ENCODE results near the gene RUNDC3A. TPM values are rescaled to one million over a fixed set of nuclear protein-coding genes. Genes with fewer than 3 reads are reported as not detected.
A peak's percentile ranks its signal among the peaks of the same experiment; 100 is the strongest.

Gene RUNDC3A
- total and polyA plus RNA-seq, 2 of the 13 experiments (the other 11 are each of a cell fraction or from before 2014, with no cell fraction given): 0.25 TPM; not detected in 1

DNA sequence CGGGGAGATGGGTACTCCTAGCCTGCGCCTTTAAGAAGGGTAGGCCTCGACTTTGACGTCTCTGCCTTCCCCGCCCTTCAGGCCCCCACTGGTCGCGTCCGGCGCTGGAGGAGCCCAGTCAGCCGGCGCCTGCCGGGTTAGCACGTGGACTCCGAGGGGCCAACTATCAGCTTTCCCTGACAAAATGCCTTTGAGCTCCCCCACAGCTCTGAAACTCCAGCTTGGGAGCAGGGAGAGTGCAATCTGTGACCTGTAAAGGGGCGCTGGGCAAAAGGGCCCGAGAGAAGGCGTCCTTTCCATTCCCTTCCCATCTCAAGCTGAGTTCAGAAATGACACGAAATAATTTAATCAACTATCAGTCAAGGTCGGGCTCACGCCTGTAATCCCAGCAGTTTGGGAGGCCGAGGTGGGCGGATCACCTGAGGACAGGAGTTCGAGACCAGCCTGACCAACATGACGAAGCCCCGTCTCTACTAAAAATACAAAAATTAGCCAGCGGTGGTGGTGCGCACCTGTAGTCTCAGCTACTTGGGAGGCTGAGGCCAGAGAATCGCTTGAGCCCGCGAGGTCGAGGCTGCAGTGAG lies 18.6 kb downstream of the RUNDC3A start (continued):
- TF ChIP-seq, protein P1, sequence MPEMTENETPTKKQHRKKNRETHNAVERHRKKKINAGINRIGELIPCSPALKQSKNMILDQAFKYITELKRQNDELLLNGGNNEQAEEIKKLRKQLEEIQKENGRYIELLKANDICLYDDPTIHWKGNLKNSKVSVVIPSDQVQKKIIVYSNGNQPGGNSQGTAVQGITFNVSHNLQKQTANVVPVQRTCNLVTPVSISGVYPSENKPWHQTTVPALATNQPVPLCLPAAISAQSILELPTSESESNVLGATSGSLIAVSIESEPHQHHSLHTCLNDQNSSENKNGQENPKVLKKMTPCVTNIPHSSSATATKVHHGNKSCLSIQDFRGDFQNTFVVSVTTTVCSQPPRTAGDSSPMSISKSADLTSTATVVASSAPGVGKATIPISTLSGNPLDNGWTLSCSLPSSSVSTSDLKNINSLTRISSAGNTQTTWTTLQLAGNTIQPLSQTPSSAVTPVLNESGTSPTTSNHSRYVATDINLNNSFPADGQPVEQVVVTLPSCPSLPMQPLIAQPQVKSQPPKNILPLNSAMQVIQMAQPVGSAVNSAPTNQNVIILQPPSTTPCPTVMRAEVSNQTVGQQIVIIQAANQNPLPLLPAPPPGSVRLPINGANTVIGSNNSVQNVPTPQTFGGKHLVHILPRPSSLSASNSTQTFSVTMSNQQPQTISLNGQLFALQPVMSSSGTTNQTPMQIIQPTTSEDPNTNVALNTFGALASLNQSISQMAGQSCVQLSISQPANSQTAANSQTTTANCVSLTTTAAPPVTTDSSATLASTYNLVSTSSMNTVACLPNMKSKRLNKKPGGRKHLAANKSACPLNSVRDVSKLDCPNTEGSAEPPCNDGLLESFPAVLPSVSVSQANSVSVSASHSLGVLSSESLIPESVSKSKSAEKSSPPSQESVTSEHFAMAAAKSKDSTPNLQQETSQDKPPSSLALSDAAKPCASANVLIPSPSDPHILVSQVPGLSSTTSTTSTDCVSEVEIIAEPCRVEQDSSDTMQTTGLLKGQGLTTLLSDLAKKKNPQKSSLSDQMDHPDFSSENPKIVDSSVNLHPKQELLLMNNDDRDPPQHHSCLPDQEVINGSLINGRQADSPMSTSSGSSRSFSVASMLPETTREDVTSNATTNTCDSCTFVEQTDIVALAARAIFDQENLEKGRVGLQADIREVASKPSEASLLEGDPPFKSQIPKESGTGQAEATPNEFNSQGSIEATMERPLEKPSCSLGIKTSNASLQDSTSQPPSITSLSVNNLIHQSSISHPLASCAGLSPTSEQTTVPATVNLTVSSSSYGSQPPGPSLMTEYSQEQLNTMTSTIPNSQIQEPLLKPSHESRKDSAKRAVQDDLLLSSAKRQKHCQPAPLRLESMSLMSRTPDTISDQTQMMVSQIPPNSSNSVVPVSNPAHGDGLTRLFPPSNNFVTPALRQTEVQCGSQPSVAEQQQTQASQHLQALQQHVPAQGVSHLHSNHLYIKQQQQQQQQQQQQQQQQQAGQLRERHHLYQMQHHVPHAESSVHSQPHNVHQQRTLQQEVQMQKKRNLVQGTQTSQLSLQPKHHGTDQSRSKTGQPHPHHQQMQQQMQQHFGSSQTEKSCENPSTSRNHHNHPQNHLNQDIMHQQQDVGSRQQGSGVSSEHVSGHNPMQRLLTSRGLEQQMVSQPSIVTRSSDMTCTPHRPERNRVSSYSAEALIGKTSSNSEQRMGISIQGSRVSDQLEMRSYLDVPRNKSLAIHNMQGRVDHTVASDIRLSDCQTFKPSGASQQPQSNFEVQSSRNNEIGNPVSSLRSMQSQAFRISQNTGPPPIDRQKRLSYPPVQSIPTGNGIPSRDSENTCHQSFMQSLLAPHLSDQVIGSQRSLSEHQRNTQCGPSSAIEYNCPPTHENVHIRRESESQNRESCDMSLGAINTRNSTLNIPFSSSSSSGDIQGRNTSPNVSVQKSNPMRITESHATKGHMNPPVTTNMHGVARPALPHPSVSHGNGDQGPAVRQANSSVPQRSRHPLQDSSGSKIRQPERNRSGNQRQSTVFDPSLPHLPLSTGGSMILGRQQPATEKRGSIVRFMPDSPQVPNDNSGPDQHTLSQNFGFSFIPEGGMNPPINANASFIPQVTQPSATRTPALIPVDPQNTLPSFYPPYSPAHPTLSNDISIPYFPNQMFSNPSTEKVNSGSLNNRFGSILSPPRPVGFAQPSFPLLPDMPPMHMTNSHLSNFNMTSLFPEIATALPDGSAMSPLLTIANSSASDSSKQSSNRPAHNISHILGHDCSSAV (CRISPR knock-in tag; IDR thresholded peaks at IDR 0.05; ENCODE audit: borderline replicate concordance): no peak
- 0 out of 2 replicates have a peak, but pooled peaks have one; percentile 58 for TF ChIP-seq ADNP (CRISPR knock-in tag; IDR thresholded peaks at IDR 0.05)
- TF ChIP-seq NPAS2 (CRISPR knock-in tag; IDR thresholded peaks at IDR 0.05; ENCODE audit: borderline replicate concordance): no peak
- TF ChIP-seq CREBL2 (CRISPR knock-in tag; IDR thresholded peaks at IDR 0.05; ENCODE audit: borderline replicate concordance): no peak
- TF ChIP-seq, protein P2, sequence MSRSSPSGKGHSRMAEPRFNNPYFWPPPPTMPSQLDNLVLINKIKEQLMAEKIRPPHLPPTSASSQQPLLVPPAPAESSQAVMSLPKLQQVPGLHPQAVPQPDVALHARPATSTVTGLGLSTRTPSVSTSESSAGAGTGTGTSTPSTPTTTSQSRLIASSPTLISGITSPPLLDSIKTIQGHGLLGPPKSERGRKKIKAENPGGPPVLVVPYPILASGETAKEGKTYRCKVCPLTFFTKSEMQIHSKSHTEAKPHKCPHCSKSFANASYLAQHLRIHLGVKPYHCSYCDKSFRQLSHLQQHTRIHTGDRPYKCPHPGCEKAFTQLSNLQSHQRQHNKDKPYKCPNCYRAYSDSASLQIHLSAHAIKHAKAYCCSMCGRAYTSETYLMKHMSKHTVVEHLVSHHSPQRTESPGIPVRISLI (CRISPR knock-in tag; IDR thresholded peaks at IDR 0.05; ENCODE audit: borderline replicate concordance): no peak
- no peak for TF ChIP-seq ZNF678 (CRISPR knock-in tag; IDR thresholded peaks at IDR 0.05)
- TF ChIP-seq NFAT5 (CRISPR knock-in tag; IDR thresholded peaks at IDR 0.05): no peak
- TF ChIP-seq FLYWCH1 (CRISPR knock-in tag; IDR thresholded peaks at IDR 0.05): no peak
- TF ChIP-seq SOX13 (IDR thresholded peaks at IDR 0.05): no peak
- TF ChIP-seq SOX13 (CRISPR knock-in tag; conservative IDR thresholded peaks at IDR 0.05 in 1 of 2, IDR thresholded peaks at IDR 0.05 in 1 of 2): peak in 1 of 2 experiments; percentile 26; a peak in 1 of 4 replicates
- peak; percentile 67; the same call in 1 of the 2 replicates for TF ChIP-seq SALL2 (CRISPR knock-in tag; IDR thresholded peaks at IDR 0.05)
- no peak for TF ChIP-seq ZBTB26 (CRISPR knock-in tag; IDR thresholded peaks at IDR 0.05; ENCODE audit: borderline replicate concordance)
- no peak for TF ChIP-seq MIXL1 (CRISPR knock-in tag; IDR thresholded peaks at IDR 0.05)
